Measurements from ENCODE around the gene RTF2.

Gene RTF2

DNA sequence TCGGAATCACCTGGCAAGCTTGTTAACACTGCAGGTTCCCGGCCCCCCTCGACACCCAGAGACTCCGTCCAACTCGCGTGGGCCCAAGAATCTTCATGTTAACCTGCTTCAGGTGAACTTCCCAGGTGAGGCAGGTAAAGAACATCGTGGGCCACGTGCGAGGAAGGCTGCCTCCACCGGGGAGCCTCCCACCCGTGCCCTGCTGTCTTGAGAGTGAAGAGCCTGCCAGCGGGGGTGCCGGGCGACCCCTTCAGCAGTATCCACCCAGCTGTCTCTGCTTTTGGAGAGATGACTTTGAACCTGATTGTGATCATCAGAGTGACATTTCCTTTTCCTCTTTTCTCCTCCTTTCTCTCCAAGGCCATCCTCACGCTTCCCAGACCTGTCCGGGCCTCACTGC lies 22.9 kb upstream of the RTF2 start:
- no peak for TF ChIP-seq ZFX (IDR thresholded peaks at IDR 0.05)
- TF ChIP-seq, protein P1, sequence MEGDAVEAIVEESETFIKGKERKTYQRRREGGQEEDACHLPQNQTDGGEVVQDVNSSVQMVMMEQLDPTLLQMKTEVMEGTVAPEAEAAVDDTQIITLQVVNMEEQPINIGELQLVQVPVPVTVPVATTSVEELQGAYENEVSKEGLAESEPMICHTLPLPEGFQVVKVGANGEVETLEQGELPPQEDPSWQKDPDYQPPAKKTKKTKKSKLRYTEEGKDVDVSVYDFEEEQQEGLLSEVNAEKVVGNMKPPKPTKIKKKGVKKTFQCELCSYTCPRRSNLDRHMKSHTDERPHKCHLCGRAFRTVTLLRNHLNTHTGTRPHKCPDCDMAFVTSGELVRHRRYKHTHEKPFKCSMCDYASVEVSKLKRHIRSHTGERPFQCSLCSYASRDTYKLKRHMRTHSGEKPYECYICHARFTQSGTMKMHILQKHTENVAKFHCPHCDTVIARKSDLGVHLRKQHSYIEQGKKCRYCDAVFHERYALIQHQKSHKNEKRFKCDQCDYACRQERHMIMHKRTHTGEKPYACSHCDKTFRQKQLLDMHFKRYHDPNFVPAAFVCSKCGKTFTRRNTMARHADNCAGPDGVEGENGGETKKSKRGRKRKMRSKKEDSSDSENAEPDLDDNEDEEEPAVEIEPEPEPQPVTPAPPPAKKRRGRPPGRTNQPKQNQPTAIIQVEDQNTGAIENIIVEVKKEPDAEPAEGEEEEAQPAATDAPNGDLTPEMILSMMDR (conservative IDR thresholded peaks at IDR 0.05), result no peak
- H3K27ac ChIP-seq, result no peak overlapping the region

DNA sequence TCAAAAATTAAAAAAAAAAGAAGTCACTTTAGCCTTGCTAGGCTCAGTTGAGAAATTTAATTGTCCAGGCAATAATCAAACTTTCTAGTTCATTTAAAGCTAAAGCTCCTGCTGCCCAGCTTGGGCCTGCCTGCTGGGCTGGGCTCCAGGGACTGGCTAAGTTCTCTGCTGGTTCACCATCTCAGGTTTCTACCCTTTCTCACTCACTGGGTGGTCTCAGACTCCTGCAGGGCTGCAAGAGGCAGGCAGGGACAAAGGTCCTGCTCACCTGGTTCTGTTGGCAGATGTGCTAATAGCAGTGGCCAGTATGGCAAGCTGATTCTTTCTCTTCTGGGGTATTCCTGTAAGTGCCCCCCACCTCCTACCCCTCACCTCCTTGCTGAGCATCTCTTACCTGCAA lies 21.2 kb upstream of the RTF2 start:
- H3K27ac ChIP-seq, result no peak overlapping the region
- TF ChIP-seq, protein P1 (conservative IDR thresholded peaks at IDR 0.05), result no peak
- no peak for TF ChIP-seq ZFX (IDR thresholded peaks at IDR 0.05)

DNA sequence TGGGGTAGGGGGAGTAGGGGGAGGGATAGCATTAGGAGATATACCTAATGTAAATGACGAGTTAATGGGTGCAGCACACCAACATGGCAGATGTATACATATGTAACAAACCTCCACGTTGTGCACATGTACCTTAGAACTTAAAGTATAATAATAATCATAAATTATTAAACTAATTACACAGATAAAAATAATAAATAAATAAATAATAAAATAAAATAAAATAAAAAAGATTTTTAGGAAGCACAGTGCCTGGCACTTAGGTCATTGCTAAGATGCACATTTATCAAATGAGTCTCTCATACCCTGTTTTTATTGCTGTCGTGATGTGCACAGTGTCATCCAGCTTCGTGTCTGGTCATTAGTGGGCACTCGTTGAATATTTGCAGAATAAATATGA lies 19.0 kb upstream of the RTF2 start:
- no peak overlapping the region for H3K27ac ChIP-seq
- TF ChIP-seq, protein P1 (conservative IDR thresholded peaks at IDR 0.05), result no peak
- no peak for TF ChIP-seq ZFX (IDR thresholded peaks at IDR 0.05)

DNA sequence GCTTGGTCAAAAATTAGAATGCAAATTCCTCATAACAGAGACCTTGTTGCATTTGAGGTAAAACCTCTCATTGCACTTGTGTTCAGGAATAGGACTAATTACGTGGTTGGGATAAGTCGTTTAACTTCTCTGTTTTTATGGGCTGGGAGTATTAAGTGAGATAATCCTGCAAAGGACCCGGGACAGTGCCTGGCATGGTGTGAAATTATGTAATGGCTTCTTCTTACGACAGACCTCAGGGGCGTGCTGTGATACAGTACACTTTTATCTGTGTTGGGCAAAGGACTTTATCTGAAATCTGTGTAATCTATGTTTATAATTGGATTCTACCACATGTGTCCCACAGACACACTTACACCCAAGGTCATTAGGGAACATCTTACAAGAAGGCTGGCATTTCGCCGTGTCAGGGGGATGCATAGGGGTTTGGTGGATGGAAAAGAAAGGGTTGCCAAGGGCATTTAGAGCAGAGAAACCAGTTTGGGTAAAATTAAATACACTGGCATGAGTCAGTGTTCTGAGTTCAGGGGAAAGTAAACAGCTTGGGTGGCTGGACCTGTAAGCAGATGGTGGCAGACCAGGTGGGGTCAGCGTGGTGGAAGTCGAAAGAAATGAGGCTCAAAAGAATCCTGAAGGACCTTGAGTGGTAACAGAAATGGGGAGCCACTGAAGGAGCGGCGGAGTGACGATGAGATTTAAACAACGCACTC lies 17.2 kb upstream of the RTF2 start:
- H3K27ac ChIP-seq, result no peak overlapping the region
- TF ChIP-seq, protein P1 (conservative IDR thresholded peaks at IDR 0.05), result no peak
- TF ChIP-seq ZFX (IDR thresholded peaks at IDR 0.05), result no peak

DNA sequence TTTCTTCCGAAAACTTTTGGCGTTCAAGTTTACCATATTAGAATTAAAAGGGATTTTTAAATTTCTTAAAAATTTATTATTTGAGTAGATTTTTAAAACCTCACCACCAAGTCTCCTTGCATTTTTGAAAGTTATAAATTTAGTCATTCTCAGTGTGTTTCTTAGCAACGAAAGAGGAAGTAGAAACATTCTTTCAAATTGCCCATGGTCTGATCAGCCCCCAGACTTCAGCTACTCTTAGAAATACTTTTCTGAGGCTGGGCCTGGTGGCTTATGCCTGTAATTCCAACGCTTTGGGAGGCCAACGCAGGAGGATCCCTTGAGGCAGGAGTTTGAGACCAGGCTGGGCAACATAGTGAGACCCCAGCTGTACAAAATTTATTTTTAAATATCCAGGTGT lies 15.1 kb upstream of the RTF2 start:
- H3K27ac ChIP-seq, result no peak overlapping the region
- TF ChIP-seq ZFX (IDR thresholded peaks at IDR 0.05), result no peak
- TF ChIP-seq, protein P1 (conservative IDR thresholded peaks at IDR 0.05), result no peak

DNA sequence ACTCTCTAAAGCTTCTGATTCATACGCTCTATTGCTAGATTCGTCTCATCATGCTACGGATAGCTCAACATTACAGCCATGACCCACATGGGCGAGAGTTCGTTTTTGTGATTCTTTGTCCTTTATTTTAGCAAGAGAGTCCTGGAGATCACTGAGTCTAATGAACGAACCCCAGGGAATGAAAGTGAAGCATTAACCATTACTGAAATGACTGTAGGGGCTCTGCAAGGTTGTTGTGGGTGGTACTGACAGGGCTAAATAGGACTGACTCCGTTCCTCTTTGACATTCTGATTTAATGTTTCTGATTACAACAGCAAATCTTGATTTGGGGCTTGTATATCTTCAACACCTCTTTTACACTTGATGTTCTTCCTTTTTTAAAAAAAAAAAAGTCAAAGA lies 13.7 kb upstream of the RTF2 start:
- TF ChIP-seq, protein P1 (conservative IDR thresholded peaks at IDR 0.05), result no peak
- TF ChIP-seq ZFX (IDR thresholded peaks at IDR 0.05), result no peak
- H3K27ac ChIP-seq, result no peak overlapping the region

DNA sequence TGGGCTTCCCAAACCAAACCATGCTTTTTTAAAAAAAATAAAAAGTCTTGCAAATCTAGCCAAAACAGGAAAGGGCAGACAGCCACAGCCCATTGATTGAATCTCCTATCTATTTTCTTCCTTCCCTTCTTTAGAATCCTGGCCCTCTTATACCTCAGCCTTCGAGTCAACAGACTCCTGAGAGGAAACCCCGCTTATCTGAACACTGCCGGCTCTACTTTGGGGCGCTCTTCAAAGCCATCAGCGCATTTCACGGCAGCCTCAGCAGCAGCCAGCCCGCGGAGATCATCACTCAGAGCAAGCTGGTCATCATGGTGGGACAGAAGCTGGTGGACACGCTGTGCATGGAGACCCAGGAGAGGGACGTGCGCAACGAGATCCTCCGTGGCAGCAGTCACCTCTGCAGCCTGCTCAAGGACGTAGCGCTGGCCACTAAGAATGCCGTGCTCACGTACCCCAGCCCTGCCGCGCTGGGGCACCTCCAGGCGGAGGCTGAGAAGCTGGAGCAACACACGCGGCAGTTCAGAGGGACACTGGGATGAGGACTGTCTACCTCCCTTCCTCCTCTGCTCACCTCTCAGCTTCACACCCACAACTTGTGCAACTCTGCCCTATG lies 10.1 kb upstream of the RTF2 start:
- no peak overlapping the region for H3K27ac ChIP-seq
- no peak for TF ChIP-seq ZFX (IDR thresholded peaks at IDR 0.05)
- TF ChIP-seq, protein P1 (conservative IDR thresholded peaks at IDR 0.05), result no peak

Measured in C4-2B (cell line).